ENCODE results near the gene BBOX1. TPM values are rescaled to one million over a fixed set of nuclear protein-coding genes. Genes with fewer than 3 reads are reported as not detected.

The BBOX1 gene
- total RNA-seq, 1 experiment from 2014 or later = not detected

DNA sequence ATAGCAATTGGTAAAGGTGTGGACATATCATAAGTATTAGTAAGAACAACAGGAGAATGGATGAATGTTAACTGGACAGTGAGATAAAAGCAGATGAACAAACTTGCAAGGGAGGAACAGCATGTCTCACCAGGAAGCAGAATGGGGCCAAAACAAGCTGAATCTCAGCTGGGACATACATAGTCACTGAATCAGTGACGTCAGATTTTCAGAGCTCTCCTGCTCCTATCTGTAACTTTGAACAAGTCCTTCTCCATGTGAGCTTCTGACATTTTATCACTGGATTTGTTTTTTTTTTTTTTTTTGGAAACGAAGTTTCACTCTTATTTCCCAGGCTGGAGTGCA lies 118.7 kb downstream of the BBOX1 start:
- intact Hi-C loops (cut with micrococcal nuclease; ENCODE audit: unreplicated experiment) = loop anchor here (2.0 to 5.0 kb wide), 3 partner anchors 507 to 862 kb away; no protein-coding TSS in a partner anchor
- peaks cover 3% of the 10 kb centered on the region for H3K27me3 ChIP-seq (replicated peaks; ENCODE audit: insufficient read depth, low read depth, low read length, poor library complexity)
- H3K27ac ChIP-seq (ENCODE audit: low read depth, low read length, poor library complexity, severe bottlenecking) = no peak overlapping the region
- H3K4me3 ChIP-seq (ENCODE audit: low read depth, low read length, poor library complexity, severe bottlenecking) = no peak overlapping the region
- H3K9me3 ChIP-seq (ENCODE audit: low read depth, low read length, poor library complexity, severe bottlenecking) = no peaks in the 10 kb centered on the region
- no TSS peak for BruUV-seq (replicated peaks)
- TF ChIP-seq EZH2 (IDR thresholded peaks at IDR 0.05; ENCODE audit: borderline replicate concordance, low read depth, low read length, poor library complexity, severe bottlenecking) (no peak), CTCF (conservative IDR thresholded peaks at IDR 0.05; ENCODE audit: low read depth, low read length) (no peak)
- no peaks in the 10 kb centered on the region for H3K4me1 ChIP-seq (ENCODE audit: insufficient read depth, low read length, poor library complexity, severe bottlenecking)
- ChIA-PET CTCF (interaction anchor here (0.5 to 2.0 kb wide), 16 partner anchors 14 to 875 kb away, joined by 3 to 22 read pairs (median 5); partner anchors contain the start of gene LGR4), POLR2A (ENCODE audit: low non-redundant PET) (no interaction called here)
- no peaks in the 10 kb centered on the region for H3K36me3 ChIP-seq (ENCODE audit: insufficient read depth, low read length, poor library complexity, severe bottlenecking)
- no peak for DNase-seq (ENCODE audit: low spot score)

GRCh38 chr11:27161071-27161470 lies 120.5 kb downstream of the BBOX1 start:
- H3K27ac ChIP-seq (ENCODE audit: low read depth, low read length, poor library complexity, severe bottlenecking) = no peak overlapping the region
- ChIA-PET CTCF (interaction anchor here (0.6 to 1.4 kb wide), 4 partner anchors 23 to 407 kb away, joined by 3 to 5 read pairs (median 4); no protein-coding TSS in a partner anchor), POLR2A (ENCODE audit: low non-redundant PET) (no interaction called here)

DNA sequence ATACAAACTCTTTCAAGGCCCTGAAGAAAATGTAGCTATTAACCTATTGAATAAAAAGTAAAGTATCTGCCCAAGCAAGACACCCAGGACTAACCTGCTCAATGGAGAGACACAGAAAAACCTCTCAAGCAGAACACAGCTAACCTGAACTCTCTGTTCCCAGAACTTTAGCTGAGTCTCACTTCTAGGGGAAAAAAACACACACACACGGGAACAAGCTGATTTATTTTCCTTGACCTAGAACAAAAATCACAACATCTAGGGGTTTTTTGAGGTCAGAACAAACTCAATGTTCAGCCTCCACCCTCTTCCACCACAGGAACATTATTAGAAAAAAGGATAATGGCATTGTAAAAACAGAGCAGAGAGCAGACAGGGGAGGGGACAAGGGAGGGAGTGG lies 121.6 kb downstream of the BBOX1 start:
- TF ChIP-seq CTCF (conservative IDR thresholded peaks at IDR 0.05; ENCODE audit: low read depth, low read length) (no peak), EZH2 (IDR thresholded peaks at IDR 0.05; ENCODE audit: borderline replicate concordance, low read depth, low read length, poor library complexity, severe bottlenecking) (no peak)
- no peaks in the 10 kb centered on the region for H3K9me3 ChIP-seq (ENCODE audit: low read depth, low read length, poor library complexity, severe bottlenecking)
- no TSS peak for BruUV-seq (replicated peaks)
- no peaks in the 10 kb centered on the region for H3K36me3 ChIP-seq (ENCODE audit: insufficient read depth, low read length, poor library complexity, severe bottlenecking)
- ChIA-PET POLR2A (ENCODE audit: low non-redundant PET) (interaction anchor here (0.6 to 0.7 kb wide), 2 partner anchors 40 to 78 kb away, joined by 4 read pairs; no protein-coding TSS in a partner anchor), CTCF (interaction anchor here (0.8 to 1.4 kb wide), 2 partner anchors 134 to 409 kb away, joined by 3 read pairs; no protein-coding TSS in a partner anchor)
- peaks cover 9% of the 10 kb centered on the region for H3K27me3 ChIP-seq (replicated peaks; ENCODE audit: insufficient read depth, low read depth, low read length, poor library complexity)
- DNase-seq (ENCODE audit: low spot score) = no peak
- H3K4me1 ChIP-seq (ENCODE audit: insufficient read depth, low read length, poor library complexity, severe bottlenecking) = no peaks in the 10 kb centered on the region
- no peak overlapping the region for H3K4me3 ChIP-seq (ENCODE audit: low read depth, low read length, poor library complexity, severe bottlenecking)
- no peak overlapping the region for H3K27ac ChIP-seq (ENCODE audit: low read depth, low read length, poor library complexity, severe bottlenecking)
- intact Hi-C loops (cut with micrococcal nuclease; ENCODE audit: unreplicated experiment) = no loop called here

More at GRCh38 chr11:27161071-27161470, 120.5 kb downstream of the BBOX1 start:
- TF ChIP-seq CTCF (conservative IDR thresholded peaks at IDR 0.05; ENCODE audit: low read depth, low read length) = no peak
- TF ChIP-seq EZH2 (IDR thresholded peaks at IDR 0.05; ENCODE audit: borderline replicate concordance, low read depth, low read length, poor library complexity, severe bottlenecking) = no peak
- Histone ChIP-seq H3K27me3 (replicated peaks; ENCODE audit: insufficient read depth, low read depth, low read length, poor library complexity) (peaks cover 3% of the 10 kb centered on the region), H3K36me3 (ENCODE audit: insufficient read depth, low read length, poor library complexity, severe bottlenecking) (no peaks in the 10 kb centered on the region), H3K9me3 (ENCODE audit: low read depth, low read length, poor library complexity, severe bottlenecking) (no peaks in the 10 kb centered on the region), H3K4me1 (ENCODE audit: insufficient read depth, low read length, poor library complexity, severe bottlenecking) (no peaks in the 10 kb centered on the region), H3K4me3 (ENCODE audit: low read depth, low read length, poor library complexity, severe bottlenecking) (no peak overlapping the region)
- intact Hi-C loops (cut with micrococcal nuclease; ENCODE audit: unreplicated experiment) = no loop called here
- no TSS peak for BruUV-seq (replicated peaks)
- DNase-seq (ENCODE audit: low spot score) = no peak

Measured in A673 (cell line).